ENCODE measurements around the gene MSL3B.

DNA sequence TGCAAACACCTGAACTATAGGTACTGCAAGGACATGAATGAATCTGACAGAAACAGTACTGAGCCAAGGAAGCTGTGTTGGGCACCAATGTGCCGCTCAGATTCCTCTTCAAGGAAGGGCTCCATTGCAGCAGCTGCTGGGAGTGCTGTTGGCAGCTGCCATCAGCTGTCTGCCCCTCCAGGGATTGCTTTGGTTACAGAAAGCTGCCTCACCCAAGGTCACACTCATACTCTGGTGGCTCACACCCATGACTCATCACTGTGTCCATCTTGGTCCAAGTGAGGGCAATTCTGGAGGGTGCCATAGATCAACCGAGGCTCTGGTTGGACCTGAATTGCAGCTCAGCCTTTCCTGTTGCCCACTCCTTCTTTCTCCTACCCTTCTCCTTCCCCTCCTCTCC lies 24.6 kb upstream of the MSL3B start:
- TF ChIP-seq, protein P1, sequence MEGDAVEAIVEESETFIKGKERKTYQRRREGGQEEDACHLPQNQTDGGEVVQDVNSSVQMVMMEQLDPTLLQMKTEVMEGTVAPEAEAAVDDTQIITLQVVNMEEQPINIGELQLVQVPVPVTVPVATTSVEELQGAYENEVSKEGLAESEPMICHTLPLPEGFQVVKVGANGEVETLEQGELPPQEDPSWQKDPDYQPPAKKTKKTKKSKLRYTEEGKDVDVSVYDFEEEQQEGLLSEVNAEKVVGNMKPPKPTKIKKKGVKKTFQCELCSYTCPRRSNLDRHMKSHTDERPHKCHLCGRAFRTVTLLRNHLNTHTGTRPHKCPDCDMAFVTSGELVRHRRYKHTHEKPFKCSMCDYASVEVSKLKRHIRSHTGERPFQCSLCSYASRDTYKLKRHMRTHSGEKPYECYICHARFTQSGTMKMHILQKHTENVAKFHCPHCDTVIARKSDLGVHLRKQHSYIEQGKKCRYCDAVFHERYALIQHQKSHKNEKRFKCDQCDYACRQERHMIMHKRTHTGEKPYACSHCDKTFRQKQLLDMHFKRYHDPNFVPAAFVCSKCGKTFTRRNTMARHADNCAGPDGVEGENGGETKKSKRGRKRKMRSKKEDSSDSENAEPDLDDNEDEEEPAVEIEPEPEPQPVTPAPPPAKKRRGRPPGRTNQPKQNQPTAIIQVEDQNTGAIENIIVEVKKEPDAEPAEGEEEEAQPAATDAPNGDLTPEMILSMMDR (IDR thresholded peaks at IDR 0.05; ENCODE audit: insufficient read depth, low read length) = no peak
- TF ChIP-seq POLR2AphosphoS5 (IDR thresholded peaks at IDR 0.05; ENCODE audit: low read depth) = no peak
- no peak for TF ChIP-seq SPI1 (IDR thresholded peaks at IDR 0.05; ENCODE audit: borderline replicate concordance, low read depth)
